Neural cell (in vitro differentiated cells): ENCODE data around the gene SLC25A22. TPM values are rescaled to one million over a fixed set of nuclear protein-coding genes. Genes with fewer than 3 reads are reported as not detected.

Experiments used
- H2AFZ ChIP-seq: fragments of 200-600, 300-800 bp; sonication (generic), shearing (Covaris generic); 2 replicates; pipeline ENCODE4 v1.6.0; 2014; ENCODE audit warnings: low read depth, mild to moderate bottlenecking, antibody characterized with exemption, low read length, moderate library complexity
- H3F3A ChIP-seq: fragments of 200-600 bp; shearing (Covaris generic); 2 replicates; pipeline ENCODE4 v1.6.1; 2016; ENCODE audit warnings: mild to moderate bottlenecking, moderate library complexity, mixed read lengths, antibody characterized with exemption, low read length; ENCODE audit not compliant: insufficient read depth, poor library complexity, severe bottlenecking
- H3K27ac ChIP-seq: fragments of 200-600, 300-800 bp; sonication (generic), shearing (Covaris generic); 2 replicates; pipeline ENCODE4 v1.5.1; 2014; ENCODE audit warnings: mild to moderate bottlenecking, low read length, moderate library complexity
- H3K27me3 ChIP-seq: fragments of 300-800, 200-600 bp; sonication (generic), shearing (Covaris generic); 2 replicates; pipeline ENCODE4 v1.6.0; 2014; ENCODE audit warnings: mild to moderate bottlenecking, low read depth, low read length, moderate library complexity; ENCODE audit not compliant: insufficient read depth
- H3K36me3 ChIP-seq: fragments of 300-800, 200-600 bp; sonication (generic), shearing (Covaris generic); 2 replicates; pipeline ENCODE4 v1.5.1; 2014; ENCODE audit warnings: mild to moderate bottlenecking, antibody characterized with exemption, low read length, moderate library complexity; ENCODE audit not compliant: insufficient read depth
- H3K4me2 ChIP-seq: fragments of 300-800, 200-600 bp; sonication (generic), shearing (Covaris generic); 2 replicates; pipeline ENCODE4 v1.6.0; 2014; ENCODE audit warnings: mild to moderate bottlenecking, low read length
- H3K4me3 ChIP-seq: fragments of 300-800, 200-600 bp; sonication (generic), shearing (Covaris generic); 2 replicates; pipeline ENCODE4 v1.5.1; 2014; ENCODE audit warnings: mild to moderate bottlenecking, low read length, moderate library complexity
- H3K79me2 ChIP-seq: fragments of 200-600 bp; shearing (Covaris generic); replicated peaks from 2 replicates; pipeline ENCODE4 v1.6.0; 2014; ENCODE audit warnings: mild to moderate bottlenecking, low read length, moderate library complexity; ENCODE audit not compliant: insufficient read depth
- H3K9ac ChIP-seq: fragments of 300-800, 200-600 bp; sonication (generic), shearing (Covaris generic); 2 replicates; pipeline ENCODE4 v1.6.1; 2016; ENCODE audit warnings: mild to moderate bottlenecking, low read length, mixed read lengths
- H3K9me2 ChIP-seq: fragments of 200-600 bp; shearing (Covaris generic); 2 replicates; pipeline ENCODE4 v1.6.1; 2016; ENCODE audit warnings: mild to moderate bottlenecking, low read length, mixed read lengths; ENCODE audit not compliant: insufficient read depth
- H3K9me3 ChIP-seq: fragments of 200-600, 300-800 bp; sonication (generic), shearing (Covaris generic); 2 replicates; pipeline ENCODE4 v1.6.1; 2016; ENCODE audit warnings: mild to moderate bottlenecking, mixed run types, low read length, moderate library complexity, mixed read lengths
- H4K20me1 ChIP-seq: fragments of 200-600 bp; shearing (Covaris generic); 2 replicates; pipeline ENCODE4 v1.6.1; 2016; ENCODE audit warnings: mild to moderate bottlenecking, mixed run types; ENCODE audit not compliant: insufficient read depth
- CTCF ChIP-seq: fragments of 450-650 bp; IDR thresholded peaks from 2 replicates; pipeline ENCODE4 v1.5.1; 2014; ENCODE audit warnings: antibody characterized with exemption, mild to moderate bottlenecking, moderate library complexity; ENCODE audit not compliant: poor library complexity, severe bottlenecking
- EP300 ChIP-seq: fragments of 450-650 bp; conservative IDR thresholded peaks from 2 replicates; pipeline ENCODE4 v1.6.1; 2014; ENCODE audit warnings: antibody characterized with exemption, mild to moderate bottlenecking, moderate library complexity; ENCODE audit not compliant: poor library complexity, severe bottlenecking
- EZH2 ChIP-seq: fragments of 200-600, 300-800 bp; shearing (Covaris generic), sonication (generic); IDR thresholded peaks from 2 replicates; pipeline ENCODE4 v1.6.1; 2014; ENCODE audit warnings: antibody characterized with exemption, low read length, borderline replicate concordance, mild to moderate bottlenecking; ENCODE audit not compliant: insufficient read depth, poor library complexity, severe bottlenecking
- MXI1 ChIP-seq: fragments of 450-650 bp; conservative IDR thresholded peaks from 2 replicates; pipeline ENCODE4 v1.6.1; 2014; ENCODE audit warnings: antibody characterized with exemption, mild to moderate bottlenecking; ENCODE audit not compliant: poor library complexity, severe bottlenecking
- POLR2AphosphoS5 ChIP-seq: IDR thresholded peaks from 2 replicates; pipeline ENCODE4 v1.6.1; 2012
- RAD21 ChIP-seq: fragments of 450-650 bp; conservative IDR thresholded peaks from 2 replicates; pipeline ENCODE4 v1.6.1; 2014; ENCODE audit warnings: antibody characterized with exemption, mild to moderate bottlenecking, moderate library complexity
- REST ChIP-seq: IDR thresholded peaks from 2 replicates; pipeline ENCODE4 v1.6.1; 2012; ENCODE audit warnings: borderline replicate concordance
- SMC3 ChIP-seq: fragments of 450-650 bp; conservative IDR thresholded peaks from 2 replicates; pipeline ENCODE4 v1.6.1; 2014; ENCODE audit warnings: antibody characterized with exemption, mild to moderate bottlenecking, moderate library complexity; ENCODE audit not compliant: poor library complexity
- TAF1 ChIP-seq: IDR thresholded peaks from 2 replicates; pipeline ENCODE4 v1.6.1; 2012; ENCODE audit warnings: low read depth
- polyA plus RNA-seq: library from polyadenylated mRNA; depleted of rRNA; stranded (reverse); fragments of >200 nt; gene quantifications from 2 replicates; pipeline ENCODE4 v1.2.3, GENCODE V29; 2014

SLC25A22 gene
- polyA plus RNA-seq, 1 donor from 2014 or later: 40.9 TPM

GRCh38 chr11:766936-767210 is 31.2 kb downstream of the SLC25A22 start:
- Histone ChIP-seq H3K4me3 (no peak overlapping the region), H3K4me2 (no peak overlapping the region), H3K9me3 (no peaks in the 10 kb centered on the region), H3K36me3 (no peaks in the 10 kb centered on the region), H4K20me1 (no peaks in the 10 kb centered on the region), H3K27me3 (no peaks in the 10 kb centered on the region), H2AFZ (no peak overlapping the region), H3K9me2 (no peaks in the 10 kb centered on the region), H3K9ac (no peak overlapping the region), H3K27ac (no peak overlapping the region), H3F3A (no peaks in the 10 kb centered on the region), H3K79me2 (no peaks in the 10 kb centered on the region)
- TF ChIP-seq TAF1 (no peak), EZH2 (no peak), POLR2AphosphoS5 (no peak), MXI1 (no peak), CTCF (no peak), SMC3 (no peak), RAD21 (no peak), REST (no peak), EP300 (no peak)

GRCh38 chr11:766106-766935 is 31.8 kb downstream of the SLC25A22 start:
- Histone ChIP-seq H3K9me3 (no peaks in the 10 kb centered on the region), H4K20me1 (no peaks in the 10 kb centered on the region), H3K27ac (no peak overlapping the region), H3K79me2 (no peaks in the 10 kb centered on the region), H3K4me3 (no peak overlapping the region), H3K36me3 (no peaks in the 10 kb centered on the region), H3K9ac (no peak overlapping the region), H3K9me2 (no peaks in the 10 kb centered on the region), H3K27me3 (no peaks in the 10 kb centered on the region), H2AFZ (no peak overlapping the region), H3K4me2 (no peak overlapping the region), H3F3A (no peaks in the 10 kb centered on the region)
- no peak for TF ChIP-seq EP300
- no peak for TF ChIP-seq SMC3
- TF ChIP-seq CTCF: no peak
- no peak for TF ChIP-seq REST
- TF ChIP-seq TAF1: no peak
- no peak for TF ChIP-seq EZH2
- TF ChIP-seq POLR2AphosphoS5: no peak
- no peak for TF ChIP-seq RAD21
- no peak for TF ChIP-seq MXI1
